ENCODE results near the gene SMKR1. TPM values are rescaled to one million over a fixed set of nuclear protein-coding genes. Genes with fewer than 3 reads are reported as not detected.
A peak's percentile ranks its signal among the peaks of the same experiment; 100 is the strongest.

Gene SMKR1
- total and polyA plus RNA-seq, 2 of the 8 experiments (the other 6 are each of a cell fraction or from before 2014, with no cell fraction given) = 0.39 to 1.6 TPM

GRCh38 chr7:129538790-129539189 is 36.5 kb downstream of the SMKR1 start:
- no peak overlapping the region for H3K27ac ChIP-seq (ENCODE audit: low read depth, low read length)
- no peak overlapping the region for H4K91ac ChIP-seq (replicated peaks; ENCODE audit: insufficient read length, low read length)
- ChIA-PET CTCF (ENCODE audit: partially characterized antibody) (interaction anchor here (0.8 to 1.6 kb wide), 2 partner anchors 69 to 105 kb away, joined by 3 to 5 read pairs; partner anchors contain the start of gene STRIP2), POLR2A (ENCODE audit: partially characterized antibody) (no interaction called here)
- H3K36me3 ChIP-seq (ENCODE audit: control insufficient read depth in 2 of 4, insufficient read depth in 4 of 4, low read length in 3 of 4) = no peaks in the 10 kb centered on the region
- no peak overlapping the region for H3K23ac ChIP-seq (ENCODE audit: insufficient read length)
- FAIRE-seq (no peak), DNase-seq (ENCODE audit: low read depth in 1 of 2, low spot score in 2 of 2) (no peak)
- H4K20me1 ChIP-seq (replicated peaks in 1 of 2; ENCODE audit: control insufficient read depth in 1 of 2, insufficient read depth in 2 of 2, low read length in 2 of 2) = no peaks in the 10 kb centered on the region
- H3K9ac ChIP-seq (replicated peaks in 1 of 4; ENCODE audit: extremely low read depth in 1 of 4, low read depth in 3 of 4, low read length in 3 of 4) = no peak overlapping the region
- H2AK5ac ChIP-seq (ENCODE audit: low read depth, low read length) = no peak overlapping the region
- H2BK12ac ChIP-seq (ENCODE audit: low read depth, low read length) = 0 out of 2 replicates have a peak overlapping the region, but pooled peaks have one; percentile 9
- no peak overlapping the region for H2BK5ac ChIP-seq (ENCODE audit: low read depth, low read length)
- H2BK120ac ChIP-seq (replicated peaks; ENCODE audit: low read depth, low read length) = no peak overlapping the region
- no peaks in the 10 kb centered on the region for H3K23me2 ChIP-seq (ENCODE audit: low read depth, low read length)
- H3K27me3 ChIP-seq (replicated peaks in 1 of 4; ENCODE audit: control insufficient read depth in 3 of 4, extremely low read depth in 1 of 4, insufficient read depth in 3 of 4, low read length in 3 of 4) = no peaks in the 10 kb centered on the region
- no peak overlapping the region for H3K14ac ChIP-seq (ENCODE audit: insufficient read length)
- no peaks in the 10 kb centered on the region for H3K79me2 ChIP-seq (ENCODE audit: control insufficient read depth in 1 of 2, insufficient read depth in 2 of 2, low read length in 2 of 2)
- H3K18ac ChIP-seq (ENCODE audit: extremely low read depth, low read length) = no peak overlapping the region
- H3K56ac ChIP-seq (replicated peaks; ENCODE audit: insufficient read length, low read depth, low read length) = no peak overlapping the region
- no peak overlapping the region for H2AFZ ChIP-seq (ENCODE audit: low read length)
- no peak overlapping the region for H3K4me3 ChIP-seq (ENCODE audit: extremely low read depth in 1 of 4, insufficient read depth in 2 of 4, low read depth in 3 of 4, low read length in 4 of 4)
- H3K79me1 ChIP-seq (ENCODE audit: low read depth, low read length) = no peaks in the 10 kb centered on the region
- H4K5ac ChIP-seq (ENCODE audit: insufficient read length, low read depth, low read length) = no peak overlapping the region
- no peak overlapping the region for H4K8ac ChIP-seq (ENCODE audit: extremely low read depth, insufficient read depth, low read length)
- H2BK15ac ChIP-seq (ENCODE audit: low read length) = no peak overlapping the region
- H3K9me3 ChIP-seq (ENCODE audit: insufficient read depth in 2 of 2, low read depth in 1 of 2, low read length in 1 of 2) = no peaks in the 10 kb centered on the region
- H3K4me1 ChIP-seq (replicated peaks in 1 of 4; ENCODE audit: control insufficient read depth in 3 of 4, insufficient read depth in 4 of 4, low read length in 3 of 4) = peaks cover 0 to under 1% (median 0%) of the 10 kb centered on the region in 4 experiments; a peak in 1 of 7 replicates
- H3K4ac ChIP-seq (replicated peaks; ENCODE audit: insufficient read length, low read depth, low read length) = no peak overlapping the region
- H2BK20ac ChIP-seq (ENCODE audit: low read length) = no peak overlapping the region
- no peak overlapping the region for H3K4me2 ChIP-seq (ENCODE audit: insufficient read depth in 1 of 2, low read depth in 2 of 2, low read length in 2 of 2)
- TF ChIP-seq POLR2A (IDR thresholded peaks at IDR 0.05; ENCODE audit: control extremely low read depth in 1 of 2, low read depth in 2 of 2, low read length in 2 of 2) = no peak
- TF ChIP-seq CTCF (IDR thresholded peaks at IDR 0.05; ENCODE audit: control extremely low read depth in 1 of 3, insufficient read depth in 1 of 3, low read depth in 1 of 3, low read length in 3 of 3) = no peak
- TF ChIP-seq GABPA (IDR thresholded peaks at IDR 0.05; ENCODE audit: borderline replicate concordance, insufficient read depth, low read length) = no peak
- TF ChIP-seq E2F6 (IDR thresholded peaks at IDR 0.05) = no peak
- TF ChIP-seq SIRT6 (IDR thresholded peaks at IDR 0.05; ENCODE audit: low read length) = no peak
- TF ChIP-seq KDM4A (IDR thresholded peaks at IDR 0.05; ENCODE audit: low read depth, low read length, severe bottlenecking) = no peak
- no peak for TF ChIP-seq CREB1 (IDR thresholded peaks at IDR 0.05)
- no peak for TF ChIP-seq MAX (IDR thresholded peaks at IDR 0.05)
- no peak for TF ChIP-seq FOSL1 (IDR thresholded peaks at IDR 0.05; ENCODE audit: insufficient read depth, low read depth, low read length)
- no peak for TF ChIP-seq JUND (IDR thresholded peaks at IDR 0.05; ENCODE audit: low read length)
- no peak for TF ChIP-seq SP4 (IDR thresholded peaks at IDR 0.05; ENCODE audit: low read length)
- TF ChIP-seq RFX5 (IDR thresholded peaks at IDR 0.05; ENCODE audit: borderline replicate concordance, low read depth, low read length) = no peak
- no peak for TF ChIP-seq SP2 (IDR thresholded peaks at IDR 0.05; ENCODE audit: low read length)
